ENCODE data around the gene SST. TPM values are rescaled to one million over a fixed set of nuclear protein-coding genes. Genes with fewer than 3 reads are reported as not detected.

Gene SST
- total RNA-seq, 4 donors from 2014 or later, result 14.2 to 29.5 (median 16.2) TPM; not detected in 1

DNA sequence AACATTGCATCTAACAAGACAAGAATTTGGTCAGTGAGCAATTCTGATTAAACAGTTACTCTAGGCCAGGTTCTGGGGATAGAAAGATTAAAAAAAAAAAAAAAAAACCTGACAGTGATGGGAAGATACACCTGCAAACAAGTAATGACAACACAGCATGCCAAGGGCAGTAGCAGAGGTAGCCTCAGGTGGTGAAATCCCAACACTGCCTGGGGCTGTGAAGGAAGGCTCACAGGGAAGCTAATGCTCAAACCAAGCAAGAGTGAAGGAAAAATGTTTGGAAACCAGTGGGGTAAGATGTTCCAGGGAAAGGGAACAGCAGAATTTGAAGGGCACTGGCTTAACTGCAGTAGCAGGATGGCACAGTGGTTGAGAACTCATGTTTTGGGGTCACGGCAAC lies 23.2 kb upstream of the SST start:
- H3K27ac ChIP-seq, result no peak overlapping the region
- no peaks in the 10 kb centered on the region for H3K4me1 ChIP-seq
- no peak for TF ChIP-seq POLR2A (IDR thresholded peaks at IDR 0.05)
- TF ChIP-seq, protein P1, sequence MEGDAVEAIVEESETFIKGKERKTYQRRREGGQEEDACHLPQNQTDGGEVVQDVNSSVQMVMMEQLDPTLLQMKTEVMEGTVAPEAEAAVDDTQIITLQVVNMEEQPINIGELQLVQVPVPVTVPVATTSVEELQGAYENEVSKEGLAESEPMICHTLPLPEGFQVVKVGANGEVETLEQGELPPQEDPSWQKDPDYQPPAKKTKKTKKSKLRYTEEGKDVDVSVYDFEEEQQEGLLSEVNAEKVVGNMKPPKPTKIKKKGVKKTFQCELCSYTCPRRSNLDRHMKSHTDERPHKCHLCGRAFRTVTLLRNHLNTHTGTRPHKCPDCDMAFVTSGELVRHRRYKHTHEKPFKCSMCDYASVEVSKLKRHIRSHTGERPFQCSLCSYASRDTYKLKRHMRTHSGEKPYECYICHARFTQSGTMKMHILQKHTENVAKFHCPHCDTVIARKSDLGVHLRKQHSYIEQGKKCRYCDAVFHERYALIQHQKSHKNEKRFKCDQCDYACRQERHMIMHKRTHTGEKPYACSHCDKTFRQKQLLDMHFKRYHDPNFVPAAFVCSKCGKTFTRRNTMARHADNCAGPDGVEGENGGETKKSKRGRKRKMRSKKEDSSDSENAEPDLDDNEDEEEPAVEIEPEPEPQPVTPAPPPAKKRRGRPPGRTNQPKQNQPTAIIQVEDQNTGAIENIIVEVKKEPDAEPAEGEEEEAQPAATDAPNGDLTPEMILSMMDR (IDR thresholded peaks at IDR 0.05), result no peak
- no peak for TF ChIP-seq EP300 (IDR thresholded peaks at IDR 0.05; ENCODE audit: low read depth)
- no peak for TF ChIP-seq POLR2AphosphoS5 (IDR thresholded peaks at IDR 0.05)
- 100% methylated on average over 1 of the region's 1 CpG for WGBS, 2 donors (ENCODE audit: low coverage in 1 of 2)
- DNase-seq, result no peak
- no peaks in the 10 kb centered on the region for H3K27me3 ChIP-seq
- no peaks in the 10 kb centered on the region for H3K36me3 ChIP-seq
- H3K4me3 ChIP-seq, result no peak overlapping the region
- intact Hi-C loops (cut with DNase I; ENCODE audit: low total_unique reads), result no loop called here
- in situ Hi-C loops (cut with MboI; ENCODE audit: low pct_ligation_motif_present in 1 of 4, low pct_unique_long_range_greater_than_20kb in 1 of 4, low sequenced_read_pairs in 3 of 4), result no loop called here
- H3K9me3 ChIP-seq, result no peaks in the 10 kb centered on the region

DNA sequence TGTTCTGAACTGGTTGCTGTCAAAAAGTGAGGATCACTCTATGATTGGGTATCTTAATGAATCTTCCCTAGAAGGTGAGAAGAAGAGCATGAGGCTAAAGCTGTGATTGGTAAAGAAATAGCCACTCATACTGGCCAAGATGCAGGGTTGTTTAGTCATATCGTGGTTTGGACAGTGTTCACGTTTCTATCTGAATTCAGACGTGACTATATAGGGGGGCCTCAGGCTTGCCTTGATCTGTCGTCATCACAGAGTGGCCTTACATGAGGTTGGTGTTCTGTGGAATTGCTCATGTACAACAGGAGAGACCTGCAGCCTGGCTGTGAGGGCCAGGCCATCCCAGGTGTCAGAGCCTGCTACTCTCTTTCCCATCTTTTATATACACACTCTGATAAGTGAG lies 19.8 kb upstream of the SST start:
- peaks cover 0 to 8% of the 10 kb centered on the region in 2 donors for H3K9me3 ChIP-seq
- no peak overlapping the region for H3K4me3 ChIP-seq
- no peak overlapping the region for H3K27ac ChIP-seq
- in situ Hi-C loops (cut with MboI; ENCODE audit: low pct_ligation_motif_present in 1 of 4, low pct_unique_long_range_greater_than_20kb in 1 of 4, low sequenced_read_pairs in 3 of 4), result loop anchor here in 1 of 4 donors (10.0 kb wide), 1 partner anchor 465 kb away; no protein-coding TSS in a partner anchor
- no peaks in the 10 kb centered on the region for H3K36me3 ChIP-seq
- TF ChIP-seq POLR2AphosphoS5 (IDR thresholded peaks at IDR 0.05) (no peak), POLR2A (IDR thresholded peaks at IDR 0.05) (no peak), EP300 (IDR thresholded peaks at IDR 0.05; ENCODE audit: low read depth) (no peak)
- TF ChIP-seq, protein P1 (IDR thresholded peaks at IDR 0.05), result no peak
- no peak for DNase-seq
- WGBS, 2 donors (ENCODE audit: low coverage in 1 of 2), result 68 to 74% methylated on average over 3 to 4 of the region's 4 CpGs
- no peaks in the 10 kb centered on the region for H3K27me3 ChIP-seq
- H3K4me1 ChIP-seq, result no peaks in the 10 kb centered on the region
- intact Hi-C loops (cut with DNase I; ENCODE audit: low total_unique reads), result no loop called here

DNA sequence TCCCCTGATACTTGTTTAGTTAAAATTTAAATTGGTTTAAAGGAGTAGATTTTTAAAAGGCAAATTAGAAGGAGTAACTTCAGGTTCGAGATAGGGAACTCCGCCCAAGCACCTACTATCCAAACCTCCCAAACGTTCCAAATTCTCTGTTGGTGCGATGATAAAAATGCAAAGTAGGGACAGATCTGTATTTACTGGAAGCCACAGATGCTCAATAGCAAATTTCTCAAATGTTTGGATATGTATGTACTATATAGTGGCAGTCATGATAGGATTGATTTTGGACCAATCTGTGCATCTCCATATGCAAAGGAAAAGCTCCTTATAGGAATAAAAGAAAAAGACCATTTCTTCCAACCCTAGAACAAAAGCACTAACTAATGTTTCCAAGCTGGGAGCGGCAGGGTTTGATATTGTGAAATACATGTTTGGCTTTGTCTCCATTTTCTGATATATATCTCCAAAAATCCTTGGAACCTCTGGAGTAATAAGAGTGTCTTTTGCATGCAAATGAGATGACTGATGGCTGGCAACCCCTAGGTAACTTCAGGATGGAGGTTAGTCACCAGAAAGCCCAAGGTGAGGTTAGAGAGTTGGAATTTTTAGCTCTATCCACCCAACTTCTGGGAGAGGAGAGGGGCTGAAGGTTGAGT lies 16.6 kb upstream of the SST start:
- WGBS, 2 donors (ENCODE audit: low coverage in 1 of 2), result 90 to 98% methylated on average over 5 of the region's 5 CpGs
- TF ChIP-seq EP300 (IDR thresholded peaks at IDR 0.05; ENCODE audit: low read depth), result no peak
- no peak for TF ChIP-seq POLR2AphosphoS5 (IDR thresholded peaks at IDR 0.05)
- TF ChIP-seq POLR2A (IDR thresholded peaks at IDR 0.05), result no peak

DNA sequence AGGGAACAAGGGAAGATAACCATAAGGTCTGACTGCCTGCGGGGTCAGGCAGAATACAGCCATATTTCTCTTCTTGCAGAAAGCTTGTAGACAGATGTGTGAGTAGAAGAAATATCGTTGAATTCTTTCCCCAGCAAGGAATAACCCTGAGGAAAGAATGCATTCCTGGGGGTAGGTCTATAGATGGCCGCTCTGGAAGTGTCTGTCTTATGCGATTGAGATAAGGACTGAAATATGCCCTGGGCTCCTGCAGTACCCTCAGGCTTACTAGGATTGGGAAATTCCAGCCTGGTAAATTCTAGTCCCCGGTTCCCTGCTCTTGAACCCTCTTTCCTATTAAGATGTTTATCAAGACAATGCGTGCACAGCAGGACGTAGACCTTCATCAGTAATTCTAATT lies 15.8 kb upstream of the SST start:
- intact Hi-C loops (cut with DNase I; ENCODE audit: low total_unique reads) (no loop called here), in situ Hi-C loops (cut with MboI; ENCODE audit: low pct_ligation_motif_present in 1 of 4, low pct_unique_long_range_greater_than_20kb in 1 of 4, low sequenced_read_pairs in 3 of 4) (loop anchor here in 1 of 4 donors (10.0 kb wide), 1 partner anchor 461 kb away; no protein-coding TSS in a partner anchor)
- Histone ChIP-seq H3K4me3 (no peak overlapping the region), H3K27me3 (peaks cover 6% of the 10 kb centered on the region), H3K27ac (no peak overlapping the region), H3K4me1 (no peaks in the 10 kb centered on the region), H3K36me3 (no peaks in the 10 kb centered on the region), H3K9me3 (peaks cover 0 to 8% of the 10 kb centered on the region in 2 donors)
- 90 to 100% methylated on average over 1 to 7 of the region's 7 CpGs for WGBS, 2 donors (ENCODE audit: low coverage in 1 of 2)
- no peak for DNase-seq
- TF ChIP-seq, protein P1 (IDR thresholded peaks at IDR 0.05), result no peak
- no peak for TF ChIP-seq EP300 (IDR thresholded peaks at IDR 0.05; ENCODE audit: low read depth)
- no peak for TF ChIP-seq POLR2A (IDR thresholded peaks at IDR 0.05)
- no peak for TF ChIP-seq POLR2AphosphoS5 (IDR thresholded peaks at IDR 0.05)

More for the DNA sequence above, 16.6 kb upstream of the SST start:
- no peak for DNase-seq
- Histone ChIP-seq H3K36me3 (no peaks in the 10 kb centered on the region), H3K4me1 (no peaks in the 10 kb centered on the region), H3K27me3 (peaks cover 1% of the 10 kb centered on the region), H3K9me3 (peaks cover 0 to 8% of the 10 kb centered on the region in 2 donors), H3K27ac (no peak overlapping the region), H3K4me3 (no peak overlapping the region)
- in situ Hi-C loops (cut with MboI; ENCODE audit: low pct_ligation_motif_present in 1 of 4, low pct_unique_long_range_greater_than_20kb in 1 of 4, low sequenced_read_pairs in 3 of 4), result loop anchor here in 1 of 4 donors (10.0 kb wide), 1 partner anchor 462 kb away; no protein-coding TSS in a partner anchor
- intact Hi-C loops (cut with DNase I; ENCODE audit: low total_unique reads), result no loop called here
